ENCODE data around the gene EXOC5. TPM values are rescaled to one million over a fixed set of nuclear protein-coding genes. Genes with fewer than 3 reads are reported as not detected.
"Not testable (repeated sequence)": the region's sequence is repeated elsewhere in the genome, so short reads cannot be mapped to it uniquely, and the experiment has no call there.

The EXOC5 gene
- total RNA-seq, 1 donor = 18.6 TPM

DNA sequence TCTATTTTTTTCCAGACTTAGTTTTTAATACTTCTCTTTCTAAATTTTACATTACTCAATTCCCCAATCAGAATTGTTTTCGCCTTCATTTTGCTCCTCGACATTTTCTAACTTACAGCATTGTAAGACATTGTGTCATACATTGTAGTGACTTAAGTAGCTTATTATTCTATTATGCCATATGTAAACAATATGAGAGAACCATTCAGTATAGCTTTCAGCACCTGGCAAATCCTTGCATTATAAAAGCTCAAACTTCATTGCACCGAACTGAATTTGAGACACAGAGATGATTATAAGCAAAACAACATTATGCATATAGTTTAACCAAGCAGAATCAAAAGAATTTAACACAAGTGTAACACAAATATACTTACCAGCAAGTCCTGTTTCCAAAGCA is 46.8 kb downstream of the EXOC5 start:
- Histone ChIP-seq H3K27me3 (ENCODE audit: insufficient read depth, low read length) (no peaks in the 10 kb centered on the region), H3K4me3 (ENCODE audit: low read length) (no peak overlapping the region), H3K9me3 (ENCODE audit: low read depth, low read length) (no peaks in the 10 kb centered on the region), H3K4me1 (ENCODE audit: insufficient read depth, low read length) (no peaks in the 10 kb centered on the region)

DNA sequence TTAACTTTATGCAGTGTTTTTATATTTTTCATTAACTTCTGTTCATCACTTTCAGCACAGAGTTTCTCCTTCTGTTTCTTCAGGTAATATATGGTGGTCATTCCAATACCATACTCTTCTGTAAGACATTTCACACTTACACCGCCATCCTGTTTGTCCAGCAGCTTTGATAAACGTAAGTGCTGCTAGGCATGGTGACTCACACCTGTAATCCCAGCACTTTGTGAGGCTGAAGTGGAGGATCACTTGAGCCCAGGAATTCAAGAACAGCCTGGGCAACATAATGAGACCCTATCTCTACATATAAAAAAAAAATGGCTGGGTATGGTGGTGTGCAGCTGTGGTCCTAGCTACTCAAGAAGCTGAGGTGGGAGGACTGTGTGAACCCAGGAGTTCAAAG is 55.8 kb downstream of the EXOC5 start:
- Histone ChIP-seq H3K4me3 (ENCODE audit: low read length) (no peak overlapping the region), H3K4me1 (ENCODE audit: insufficient read depth, low read length) (no peaks in the 10 kb centered on the region), H3K27me3 (ENCODE audit: insufficient read depth, low read length) (no peaks in the 10 kb centered on the region), H3K9me3 (ENCODE audit: low read depth, low read length) (no peaks in the 10 kb centered on the region)

DNA sequence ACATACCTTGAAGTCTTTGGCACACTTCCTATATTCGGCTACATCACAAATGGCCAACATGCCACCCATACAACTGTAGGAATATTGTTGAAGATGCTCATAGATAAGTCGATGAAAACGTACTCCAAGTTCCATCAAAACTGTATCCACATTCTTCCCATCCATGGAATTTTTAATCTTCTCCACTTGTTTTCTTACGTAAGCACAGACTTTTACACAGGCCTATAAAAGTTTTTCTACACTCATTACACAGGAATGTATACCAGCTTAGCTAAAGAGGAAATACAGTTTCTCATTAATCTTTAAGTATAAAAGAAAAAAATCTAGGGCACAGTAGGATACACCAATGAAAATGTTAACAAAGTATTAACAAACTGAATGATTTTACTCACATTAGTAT is 59.1 kb downstream of the EXOC5 start:
- Histone ChIP-seq H3K4me3 (ENCODE audit: low read length) (no peak overlapping the region), H3K27me3 (ENCODE audit: insufficient read depth, low read length) (no peaks in the 10 kb centered on the region), H3K4me1 (ENCODE audit: insufficient read depth, low read length) (no peaks in the 10 kb centered on the region), H3K9me3 (ENCODE audit: low read depth, low read length) (no peaks in the 10 kb centered on the region)

DNA sequence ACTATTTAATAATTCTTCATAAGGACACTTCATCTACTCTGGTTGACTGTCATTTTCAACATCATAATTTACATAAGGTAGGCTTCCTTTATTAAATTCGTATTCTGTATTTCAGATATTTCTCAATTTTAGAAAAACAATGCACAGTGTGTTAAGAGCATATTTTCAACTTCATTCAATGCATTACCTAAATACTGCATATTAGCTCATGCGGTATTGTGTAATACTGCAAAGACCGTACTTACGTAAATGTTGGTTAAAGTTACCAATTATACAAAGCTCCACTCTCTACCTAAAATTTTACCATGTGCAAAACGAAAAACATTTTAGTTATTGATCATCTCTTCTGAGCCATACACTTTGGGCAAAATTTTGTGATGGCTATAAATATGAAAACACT is 62.8 kb downstream of the EXOC5 start:
- no peaks in the 10 kb centered on the region for H3K4me1 ChIP-seq (ENCODE audit: insufficient read depth, low read length)
- H3K4me3 ChIP-seq (ENCODE audit: low read length) = no peak overlapping the region
- H3K9me3 ChIP-seq (ENCODE audit: low read depth, low read length) = no peaks in the 10 kb centered on the region
- no peaks in the 10 kb centered on the region for H3K27me3 ChIP-seq (ENCODE audit: insufficient read depth, low read length)

DNA sequence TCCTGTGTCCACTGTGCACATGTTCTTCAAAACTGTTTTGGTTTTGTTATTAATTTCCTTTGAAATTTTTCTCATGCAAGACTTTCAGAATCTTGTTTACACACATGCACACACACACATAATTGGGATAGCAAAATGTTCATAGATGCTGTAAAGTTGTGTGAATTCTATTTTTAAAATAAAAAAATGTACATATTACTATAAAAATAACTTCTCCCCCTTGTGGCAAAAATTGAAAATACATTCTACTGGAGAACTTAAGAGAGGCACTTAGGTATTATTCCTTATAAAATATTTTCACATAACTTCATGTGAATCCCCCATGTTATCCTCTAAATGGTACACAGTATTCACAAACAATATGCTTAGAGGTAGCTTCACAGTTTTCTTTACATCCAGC is 66.0 kb downstream of the EXOC5 start:
- H3K27me3 ChIP-seq (ENCODE audit: insufficient read depth, low read length); H3K4me1 ChIP-seq (ENCODE audit: insufficient read depth, low read length); H3K4me3 ChIP-seq (ENCODE audit: low read length); H3K9me3 ChIP-seq (ENCODE audit: low read depth, low read length): not testable (repeated sequence)

DNA sequence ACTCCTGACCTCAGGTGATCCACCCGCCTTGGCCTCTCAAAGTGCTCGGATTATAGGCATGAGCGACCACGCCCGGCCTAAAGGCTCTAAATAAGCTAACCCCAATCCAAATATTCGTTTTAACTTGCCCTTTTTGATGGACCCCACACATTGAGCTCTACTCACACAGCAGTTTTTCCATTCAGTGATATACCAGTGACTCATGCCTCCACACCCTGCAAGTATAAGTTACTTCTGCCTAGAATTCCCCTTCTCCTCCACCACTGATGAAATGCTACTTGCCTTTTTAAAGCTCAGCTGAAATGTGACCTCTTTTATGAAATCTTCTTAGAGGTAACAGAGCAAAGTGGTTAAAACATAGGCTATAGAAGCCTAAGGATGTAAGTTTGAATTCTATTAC is 68.8 kb downstream of the EXOC5 start:
- Histone ChIP-seq H3K4me1 (ENCODE audit: insufficient read depth, low read length) (no peaks in the 10 kb centered on the region), H3K4me3 (ENCODE audit: low read length) (no peak overlapping the region), H3K9me3 (ENCODE audit: low read depth, low read length) (no peaks in the 10 kb centered on the region), H3K27me3 (ENCODE audit: insufficient read depth, low read length) (peaks cover 5% of the 10 kb centered on the region)

DNA sequence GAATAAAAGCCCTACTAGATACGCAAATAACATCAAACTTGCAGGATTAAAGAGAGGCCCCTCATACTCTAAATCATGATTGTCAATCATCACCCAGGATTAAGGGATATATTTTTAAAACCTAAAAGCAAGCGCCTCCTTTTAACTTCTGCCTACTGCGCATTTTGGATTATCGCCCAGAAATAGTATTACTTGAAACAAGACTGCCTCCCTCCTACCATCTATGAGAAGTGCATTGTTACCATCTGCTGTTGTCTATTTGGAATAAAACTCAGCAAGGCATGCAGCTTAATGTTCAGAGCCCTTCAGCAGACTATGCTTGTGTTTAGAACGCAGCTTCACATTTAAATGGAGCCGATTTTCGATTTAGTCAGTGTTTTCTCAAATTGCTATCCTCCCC is 79.6 kb downstream of the EXOC5 start:
- no peaks in the 10 kb centered on the region for H3K9me3 ChIP-seq (ENCODE audit: low read depth, low read length)
- H3K4me3 ChIP-seq (ENCODE audit: low read length) = no peak overlapping the region
- no peaks in the 10 kb centered on the region for H3K4me1 ChIP-seq (ENCODE audit: insufficient read depth, low read length)
- H3K27me3 ChIP-seq (ENCODE audit: insufficient read depth, low read length) = peaks cover 5% of the 10 kb centered on the region

DNA sequence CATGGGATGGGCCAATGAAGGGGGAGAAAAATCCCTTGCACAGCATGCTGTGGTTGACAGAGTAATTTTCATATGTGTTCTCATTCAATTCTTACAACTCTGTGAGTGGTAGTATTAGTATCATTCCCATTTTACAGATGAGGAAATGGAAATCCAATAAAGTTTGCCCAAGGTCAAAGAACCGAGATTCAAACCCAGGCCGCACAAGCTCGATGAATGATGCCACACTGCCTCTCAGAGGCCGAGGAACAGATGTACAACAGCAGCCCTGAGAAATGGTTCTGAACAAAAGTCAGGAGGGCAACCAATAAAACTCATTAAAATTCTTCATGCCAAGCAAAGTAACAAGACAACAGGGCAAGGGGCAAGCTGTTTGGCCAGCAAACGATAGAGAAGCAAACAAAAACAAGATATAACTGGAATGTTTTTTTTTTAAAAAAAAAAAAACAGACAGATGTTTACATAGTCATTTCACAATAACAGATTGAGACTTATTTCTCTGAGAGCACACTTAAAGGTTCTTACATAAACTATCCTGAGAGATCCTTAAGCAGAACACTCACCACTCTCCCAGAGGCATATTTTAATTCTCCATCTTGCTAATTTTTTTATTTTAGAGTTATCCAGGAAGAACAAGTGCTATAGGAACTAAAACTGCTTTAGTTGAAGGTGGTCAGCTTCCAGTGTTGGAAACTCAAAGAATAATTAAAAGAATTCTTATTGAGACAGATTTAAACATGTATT is 85.8 kb downstream of the EXOC5 start:
- Histone ChIP-seq H3K27me3 (ENCODE audit: insufficient read depth, low read length) (peaks cover 3% of the 10 kb centered on the region), H3K9me3 (ENCODE audit: low read depth, low read length) (no peaks in the 10 kb centered on the region), H3K4me1 (ENCODE audit: insufficient read depth, low read length) (no peaks in the 10 kb centered on the region)

DNA sequence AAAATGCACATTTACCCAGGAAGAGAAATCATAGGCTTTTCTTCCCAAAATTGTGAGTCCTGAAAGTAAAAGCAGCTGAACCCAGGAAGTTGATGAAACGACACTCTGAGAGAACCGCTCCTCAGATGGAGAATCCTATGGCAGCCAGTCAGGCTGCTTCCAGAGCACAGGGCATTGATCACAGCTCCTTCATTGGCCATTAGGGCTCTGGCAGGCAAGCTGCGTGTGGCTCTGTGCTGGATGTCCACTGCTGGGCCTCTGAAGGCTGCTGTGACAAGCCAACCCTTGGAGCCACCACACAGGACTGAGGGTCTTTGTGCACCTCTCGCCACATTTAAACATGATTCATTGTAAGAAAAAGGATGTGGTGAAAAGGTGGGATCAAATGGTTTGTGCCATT is 89.4 kb downstream of the EXOC5 start:
- H3K4me1 ChIP-seq (ENCODE audit: insufficient read depth, low read length) = no peaks in the 10 kb centered on the region
- H3K4me3 ChIP-seq (ENCODE audit: low read length) = no peak overlapping the region
- no peaks in the 10 kb centered on the region for H3K9me3 ChIP-seq (ENCODE audit: low read depth, low read length)
- peaks cover 3% of the 10 kb centered on the region for H3K27me3 ChIP-seq (ENCODE audit: insufficient read depth, low read length)

More for the DNA sequence above, 85.8 kb downstream of the EXOC5 start:
- no peak overlapping the region for H3K4me3 ChIP-seq (ENCODE audit: low read length)

DNA sequence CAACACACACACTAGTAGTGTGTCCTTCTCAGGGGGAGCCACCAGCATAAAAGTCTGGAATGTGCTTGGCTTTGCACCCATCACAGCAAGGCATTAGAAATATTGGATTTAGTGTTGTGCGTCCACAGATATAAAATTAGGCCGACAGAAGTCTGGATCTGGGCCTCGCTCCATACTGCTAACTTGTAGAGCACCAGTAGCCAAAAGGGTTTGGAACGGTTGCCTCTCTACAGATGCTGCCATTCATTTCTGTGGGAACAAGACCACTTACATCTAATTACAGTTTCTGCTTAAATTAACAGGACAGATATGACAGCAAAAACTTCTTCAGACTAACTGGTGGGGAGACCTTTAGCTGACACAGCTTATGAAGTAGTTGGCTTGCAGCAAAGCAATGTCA is 94.2 kb downstream of the EXOC5 start:
- H3K9me3 ChIP-seq (ENCODE audit: low read depth, low read length) = no peaks in the 10 kb centered on the region
- no peaks in the 10 kb centered on the region for H3K4me1 ChIP-seq (ENCODE audit: insufficient read depth, low read length)
- no peaks in the 10 kb centered on the region for H3K27me3 ChIP-seq (ENCODE audit: insufficient read depth, low read length)
- no peak overlapping the region for H3K4me3 ChIP-seq (ENCODE audit: low read length)

DNA sequence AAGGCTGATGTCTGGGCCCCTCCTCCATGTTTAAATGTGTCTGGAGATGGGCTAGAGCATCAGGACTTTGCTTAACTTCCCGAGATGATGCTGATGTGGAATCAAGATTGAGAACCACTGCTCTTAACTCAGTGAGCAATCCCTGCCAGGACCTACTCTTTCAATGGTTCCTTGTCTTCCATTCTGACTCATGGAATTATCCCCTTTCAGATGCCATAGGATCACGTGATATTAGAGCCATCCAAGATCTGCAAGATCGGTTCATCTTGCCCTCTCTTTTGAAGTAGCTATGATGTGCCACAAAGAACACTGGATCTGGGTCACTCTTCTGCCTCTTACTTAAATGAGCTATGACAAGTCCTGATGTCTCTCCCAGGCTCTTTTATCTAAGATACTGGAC is 96.8 kb downstream of the EXOC5 start:
- Histone ChIP-seq H3K27me3 (ENCODE audit: insufficient read depth, low read length) (no peaks in the 10 kb centered on the region), H3K4me1 (ENCODE audit: insufficient read depth, low read length) (no peaks in the 10 kb centered on the region), H3K4me3 (ENCODE audit: low read length) (no peak overlapping the region), H3K9me3 (ENCODE audit: low read depth, low read length) (no peaks in the 10 kb centered on the region)

DNA sequence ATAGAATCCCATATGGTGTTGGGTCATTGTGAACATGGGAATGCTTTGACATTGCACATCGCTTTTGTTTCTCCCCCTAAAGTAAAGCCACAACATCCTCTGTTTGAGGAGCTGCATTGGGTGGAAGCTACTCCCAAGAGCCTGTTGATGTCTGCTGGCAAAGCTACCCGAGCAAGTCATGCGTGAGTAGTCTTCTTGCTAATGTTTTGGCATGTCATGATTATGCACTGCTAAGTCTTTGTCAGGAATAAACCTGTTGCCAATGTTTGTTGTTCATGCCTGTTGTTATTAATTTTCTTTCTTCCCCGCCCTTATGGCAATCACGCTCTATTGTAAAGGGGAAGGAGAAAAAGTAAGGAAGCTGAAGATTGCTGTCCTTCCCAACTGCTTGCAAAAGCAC is 97.3 kb downstream of the EXOC5 start:
- H3K4me1 ChIP-seq (ENCODE audit: insufficient read depth, low read length) = no peaks in the 10 kb centered on the region
- H3K27me3 ChIP-seq (ENCODE audit: insufficient read depth, low read length) = no peaks in the 10 kb centered on the region

DNA sequence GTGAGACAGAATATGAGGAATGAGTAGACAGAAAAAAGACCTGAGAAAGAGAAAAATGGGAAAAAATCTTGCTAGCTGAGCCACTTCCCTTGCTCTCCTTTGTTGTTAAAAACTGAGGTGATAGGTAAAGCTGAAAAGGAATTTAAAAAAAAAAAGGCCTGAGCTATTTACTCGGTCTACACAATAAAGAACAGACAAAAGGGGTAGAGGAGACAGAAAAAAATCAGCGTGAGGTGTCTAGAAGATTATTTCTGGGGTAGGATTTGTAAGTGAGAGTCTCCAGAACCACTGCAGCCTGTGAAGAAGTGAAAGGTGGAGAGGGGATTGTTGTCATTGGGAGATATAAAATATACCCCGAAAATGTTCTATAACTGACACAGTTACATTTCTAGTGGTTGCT is 98.8 kb downstream of the EXOC5 start:
- no peak overlapping the region for H3K4me3 ChIP-seq (ENCODE audit: low read length)
- H3K27me3 ChIP-seq (ENCODE audit: insufficient read depth, low read length) = no peaks in the 10 kb centered on the region
- no peaks in the 10 kb centered on the region for H3K4me1 ChIP-seq (ENCODE audit: insufficient read depth, low read length)
- no peaks in the 10 kb centered on the region for H3K9me3 ChIP-seq (ENCODE audit: low read depth, low read length)

More for the DNA sequence above, 97.3 kb downstream of the EXOC5 start:
- Histone ChIP-seq H3K9me3 (ENCODE audit: low read depth, low read length) (no peaks in the 10 kb centered on the region), H3K4me3 (ENCODE audit: low read length) (no peak overlapping the region)

DNA sequence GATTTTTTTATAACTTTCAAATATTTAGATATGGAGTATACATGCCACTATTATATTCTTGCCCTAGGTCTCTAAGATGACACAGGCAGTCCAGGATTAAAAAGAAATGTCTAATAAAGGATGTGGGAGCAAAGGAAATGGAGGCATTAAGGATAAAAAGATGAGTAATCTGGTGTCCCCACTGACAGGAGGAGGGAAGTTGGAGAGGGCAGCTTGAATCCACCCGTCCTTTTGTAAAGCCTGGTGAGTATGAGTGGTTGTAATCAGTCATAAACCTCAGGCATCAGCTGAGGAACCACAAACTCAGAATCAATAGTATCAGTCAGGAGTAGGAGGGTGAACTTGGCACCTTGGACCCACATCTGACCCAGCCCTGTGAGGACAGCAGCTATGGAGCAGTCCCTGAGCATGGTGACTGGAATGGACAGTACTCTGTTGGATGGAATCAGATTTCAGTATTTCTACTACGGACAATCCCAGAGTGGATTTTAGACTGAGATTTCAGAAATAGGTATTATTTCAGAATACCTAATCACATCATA is 100.5 kb downstream of the EXOC5 start:
- Histone ChIP-seq H3K4me1 (ENCODE audit: insufficient read depth, low read length) (no peaks in the 10 kb centered on the region), H3K9me3 (ENCODE audit: low read depth, low read length) (no peaks in the 10 kb centered on the region), H3K27me3 (ENCODE audit: insufficient read depth, low read length) (no peaks in the 10 kb centered on the region), H3K4me3 (ENCODE audit: low read length) (no peak overlapping the region)

DNA sequence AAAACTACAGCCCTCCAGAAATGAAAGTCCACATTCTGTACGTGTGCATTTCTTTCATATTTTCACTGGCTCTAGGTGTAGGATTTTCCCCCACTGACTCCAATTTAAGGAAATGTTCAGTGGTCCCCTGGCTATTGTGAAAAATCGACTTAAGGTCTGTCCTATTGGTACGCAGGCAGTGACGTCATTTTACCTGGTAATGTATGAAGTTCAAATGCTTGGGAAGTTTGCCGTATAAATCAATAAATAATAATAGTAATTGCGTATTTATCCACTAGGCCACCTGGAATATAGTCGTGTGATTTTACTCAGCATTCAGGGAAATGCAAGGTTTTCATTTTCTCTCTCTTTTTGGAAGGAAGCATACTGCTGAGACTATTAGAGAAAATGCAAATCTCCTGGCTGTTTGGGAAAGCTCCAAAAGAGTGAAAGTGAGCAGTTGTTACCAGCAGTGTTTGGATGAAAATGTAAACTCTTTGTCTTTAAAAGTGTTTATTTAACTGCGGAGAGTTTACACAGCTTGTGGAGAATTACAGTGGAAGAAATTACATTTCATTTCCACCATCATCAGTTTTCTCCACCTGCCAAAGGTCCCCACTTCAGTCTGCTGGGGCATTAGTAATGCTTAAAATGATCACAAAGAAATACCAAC is 107.0 kb downstream of the EXOC5 start:
- Histone ChIP-seq H3K4me3 (ENCODE audit: low read length) (no peak overlapping the region), H3K9me3 (ENCODE audit: low read depth, low read length) (no peaks in the 10 kb centered on the region), H3K4me1 (ENCODE audit: insufficient read depth, low read length) (no peaks in the 10 kb centered on the region), H3K27me3 (ENCODE audit: insufficient read depth, low read length) (no peaks in the 10 kb centered on the region)

DNA sequence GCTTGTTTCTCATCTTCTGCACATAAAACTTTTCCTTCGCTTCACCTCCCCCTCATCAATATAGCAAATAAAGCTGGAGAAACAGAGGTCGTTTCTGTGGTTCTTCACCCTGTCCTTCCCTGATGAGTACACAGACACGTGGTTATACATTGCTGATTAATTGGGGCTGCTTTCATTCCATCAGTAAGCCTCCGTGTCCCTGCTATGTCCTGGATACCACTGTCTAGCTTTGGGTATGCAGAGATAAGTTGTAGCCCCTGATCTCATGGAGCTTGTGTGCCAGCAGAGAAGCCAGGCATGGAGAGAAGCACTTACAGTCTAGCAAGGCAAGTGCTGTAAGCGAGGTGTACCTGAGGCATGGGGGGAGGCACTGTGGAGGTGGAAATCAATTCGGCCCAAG is 108.4 kb downstream of the EXOC5 start:
- no peak overlapping the region for H3K4me3 ChIP-seq (ENCODE audit: low read length)
- no peaks in the 10 kb centered on the region for H3K4me1 ChIP-seq (ENCODE audit: insufficient read depth, low read length)
- no peaks in the 10 kb centered on the region for H3K9me3 ChIP-seq (ENCODE audit: low read depth, low read length)
- no peaks in the 10 kb centered on the region for H3K27me3 ChIP-seq (ENCODE audit: insufficient read depth, low read length)
